Activated naive CD4-positive, alpha-beta T cell treated with anti-CD3 and anti-CD28 coated beads for 36 hours (primary cell): ENCODE data around the gene ZNF485. TPM values are rescaled to one million over a fixed set of nuclear protein-coding genes. Genes with fewer than 3 reads are reported as not detected.
"Not testable (repeated sequence)": the region's sequence is repeated elsewhere in the genome, so short reads cannot be mapped to it uniquely, and the experiment has no call there.

Source experiments
- CTCF ChIA-PET: fragments of 350-600 bp; sonication (Branson Sonifier 250); formaldehyde crosslinking; loops from one replicate; lab custom pipeline; 2021; ENCODE audit warnings: antibody characterized with exemption; lab: Charles Lee
- DNase-seq: peaks from one replicate; pipeline ENCODE4 v3.0.0-alpha.2; 2020
- H3K27ac Mint-ChIP-seq: one replicate; pipeline ENCODE4 v1.8.0; 2021; ENCODE audit warnings: mild to moderate bottlenecking, mixed read lengths
- H3K27me3 Mint-ChIP-seq: one replicate; pipeline ENCODE4 v1.8.0; 2021; ENCODE audit warnings: low read depth, mixed read lengths
- H3K36me3 Mint-ChIP-seq: one replicate; pipeline ENCODE4 v1.8.0; 2021; ENCODE audit warnings: low read depth, mixed read lengths
- H3K4me1 Mint-ChIP-seq: one replicate; pipeline ENCODE4 v1.8.0; 2021; ENCODE audit warnings: low read depth, mixed read lengths
- H3K4me3 Mint-ChIP-seq: one replicate; pipeline ENCODE4 v1.8.0; 2021; ENCODE audit warnings: mild to moderate bottlenecking, moderate library complexity, mixed read lengths
- H3K9me3 Mint-ChIP-seq: one replicate; pipeline ENCODE4 v1.8.0; 2021; ENCODE audit warnings: mixed read lengths
- intact Hi-C: fragments of 100-400 bp; cut with micrococcal nuclease; formaldehyde crosslinking; loops from one replicate; pipeline ENCODE4 v1.15.1; 2023
- total RNA-seq, 2 experiments: library from RNA; stranded (reverse); gene quantifications; one replicate each; pipeline ENCODE4 v1.2.3, GENCODE V29; 2021

The ZNF485 gene
- total RNA-seq, 2 experiments from 2014 or later: 5.2 to 5.4 TPM

GRCh38 chr10:43616697-43617370 is 10.6 kb downstream of the ZNF485 start:
- intact Hi-C loops: no loop called here
- no peaks in the 10 kb centered on the region for H3K27me3 Mint-ChIP-seq
- no peak overlapping the region for H3K4me3 Mint-ChIP-seq
- peaks cover 5% of the 10 kb centered on the region for H3K4me1 Mint-ChIP-seq
- DNase-seq: no peak
- CTCF ChIA-PET: interaction anchor here (0.7 to 1.3 kb wide), 3 partner anchors 23 to 67 kb away, joined by 3 read pairs; no protein-coding TSS in a partner anchor
- H3K36me3 Mint-ChIP-seq: peaks cover 65% of the 10 kb centered on the region
- H3K27ac Mint-ChIP-seq: no peak overlapping the region
- peaks cover 44% of the 10 kb centered on the region for H3K9me3 Mint-ChIP-seq

- Mint-ChIP-seq H3K27ac (no peak overlapping the region), H3K4me1 (peaks cover 16% of the 10 kb centered on the region), H3K4me3 (no peak overlapping the region), H3K36me3 (peaks cover 41% of the 10 kb centered on the region), H3K27me3 (no peaks in the 10 kb centered on the region), H3K9me3 (peaks cover 45% of the 10 kb centered on the region)
- CTCF ChIA-PET: interaction anchor here (1.5 kb wide), 1 partner anchor 27 kb away, joined by 3 read pairs; no protein-coding TSS in a partner anchor
- intact Hi-C loops: no loop called here
- DNase-seq: no peak
These were observed 13.1 kb downstream of the ZNF485 start for GRCh38 chr10:43619368-43619767.

- H3K4me1 Mint-ChIP-seq: peaks cover 16% of the 10 kb centered on the region
These were observed 15.8 kb downstream of the ZNF485 start for GRCh38 chr10:43622038-43622437.

GRCh38 chr10:43623351-43623750 is 17.1 kb downstream of the ZNF485 start:
- Mint-ChIP-seq H3K9me3 (peaks cover 23% of the 10 kb centered on the region), H3K27me3 (no peaks in the 10 kb centered on the region), H3K36me3 (peaks cover 11% of the 10 kb centered on the region), H3K27ac (peak overlapping the region; percentile 48), H3K4me1 (peaks cover 16% of the 10 kb centered on the region), H3K4me3 (peak overlapping the region; percentile 56)
- DNase-seq: no peak
- CTCF ChIA-PET: no interaction called here
- intact Hi-C loops: no loop called here

More at GRCh38 chr10:43622038-43622437, 15.8 kb downstream of the ZNF485 start:
- no peak overlapping the region for H3K27ac Mint-ChIP-seq
- peaks cover 15% of the 10 kb centered on the region for H3K36me3 Mint-ChIP-seq
- CTCF ChIA-PET: interaction anchor here (1.3 kb wide), 1 partner anchor 11 kb away, joined by 5 read pairs; no protein-coding TSS in a partner anchor
- H3K4me3 Mint-ChIP-seq: no peak overlapping the region
- no peaks in the 10 kb centered on the region for H3K27me3 Mint-ChIP-seq
- intact Hi-C loops: no loop called here
- H3K9me3 Mint-ChIP-seq: peaks cover 28% of the 10 kb centered on the region
- DNase-seq: no peak

GRCh38 chr10:43627942-43628341 is 21.7 kb downstream of the ZNF485 start:
- intact Hi-C loops: no loop called here
- no peaks in the 10 kb centered on the region for H3K36me3 Mint-ChIP-seq
- H3K27ac Mint-ChIP-seq: no peak overlapping the region
- no peak overlapping the region for H3K4me3 Mint-ChIP-seq
- DNase-seq: no peak
- H3K4me1 Mint-ChIP-seq: peaks cover 7% of the 10 kb centered on the region
- CTCF ChIA-PET: no interaction called here
- no peaks in the 10 kb centered on the region for H3K27me3 Mint-ChIP-seq
- H3K9me3 Mint-ChIP-seq: peaks cover 7% of the 10 kb centered on the region

GRCh38 chr10:43628956-43629355 is 22.7 kb downstream of the ZNF485 start:
- Mint-ChIP-seq H3K9me3 (peaks cover 7% of the 10 kb centered on the region), H3K27ac (no peak overlapping the region), H3K36me3 (peaks cover 2% of the 10 kb centered on the region), H3K27me3 (no peaks in the 10 kb centered on the region), H3K4me3 (no peak overlapping the region), H3K4me1 (no peaks in the 10 kb centered on the region)
- CTCF ChIA-PET: no interaction called here
- no peak for DNase-seq
- intact Hi-C loops: no loop called here

GRCh38 chr10:43635816-43636215 is 29.6 kb downstream of the ZNF485 start:
- H3K9me3 Mint-ChIP-seq: peaks cover 31% of the 10 kb centered on the region
- H3K27me3 Mint-ChIP-seq, H3K27ac Mint-ChIP-seq, H3K4me3 Mint-ChIP-seq, H3K36me3 Mint-ChIP-seq, DNase-seq, H3K4me1 Mint-ChIP-seq, CTCF ChIA-PET, intact Hi-C loops: not testable (repeated sequence)

- Mint-ChIP-seq H3K27ac (no peak overlapping the region), H3K4me3 (no peak overlapping the region), H3K27me3 (no peaks in the 10 kb centered on the region), H3K36me3 (peaks cover 36% of the 10 kb centered on the region), H3K9me3 (peaks cover 51% of the 10 kb centered on the region), H3K4me1 (no peaks in the 10 kb centered on the region)
- intact Hi-C loops: loop anchor here (10.0 kb wide), 1 partner anchor 346 kb away; no protein-coding TSS in a partner anchor
- no peak for DNase-seq
- CTCF ChIA-PET: no interaction called here
These were observed 34.4 kb downstream of the ZNF485 start for GRCh38 chr10:43640603-43641002.

GRCh38 chr10:43644252-43644651 is 38.0 kb downstream of the ZNF485 start:
- Mint-ChIP-seq H3K27ac (no peak overlapping the region), H3K36me3 (peaks cover 54% of the 10 kb centered on the region), H3K4me1 (peaks cover 16% of the 10 kb centered on the region), H3K4me3 (no peak overlapping the region), H3K9me3 (peaks cover 52% of the 10 kb centered on the region), H3K27me3 (no peaks in the 10 kb centered on the region)
- intact Hi-C loops: loop anchor here (10.0 kb wide), 1 partner anchor 349 kb away; no protein-coding TSS in a partner anchor
- DNase-seq: no peak
- CTCF ChIA-PET: no interaction called here

GRCh38 chr10:43645866-43646265 is 39.6 kb downstream of the ZNF485 start:
- Mint-ChIP-seq H3K9me3 (peaks cover 48% of the 10 kb centered on the region), H3K27ac (no peak overlapping the region), H3K27me3 (no peaks in the 10 kb centered on the region), H3K4me3 (no peak overlapping the region), H3K4me1 (peaks cover 18% of the 10 kb centered on the region), H3K36me3 (peaks cover 54% of the 10 kb centered on the region)
- intact Hi-C loops: loop anchor here (5.0 to 10.0 kb wide), 4 partner anchors 39 to 351 kb away; partner anchors contain the start of genes ZNF239 and ZNF485
- CTCF ChIA-PET: interaction anchor here (1.8 kb wide), 1 partner anchor 44 kb away, joined by 3 read pairs; no protein-coding TSS in a partner anchor
- DNase-seq: no peak

GRCh38 chr10:43647576-43647975 is 41.3 kb downstream of the ZNF485 start:
- H3K9me3 Mint-ChIP-seq: peaks cover 44% of the 10 kb centered on the region
- peak overlapping the region; percentile 86 for H3K27ac Mint-ChIP-seq
- peak overlapping the region; percentile 88 for H3K4me3 Mint-ChIP-seq
- peaks cover 47% of the 10 kb centered on the region for H3K36me3 Mint-ChIP-seq
- peaks cover 18% of the 10 kb centered on the region for H3K4me1 Mint-ChIP-seq
- CTCF ChIA-PET: interaction anchor here (0.7 kb wide), 1 partner anchor 10 kb away, joined by 3 read pairs; no protein-coding TSS in a partner anchor
- DNase-seq: no peak
- intact Hi-C loops: loop anchor here (5.0 to 10.0 kb wide), 4 partner anchors 40 to 353 kb away; partner anchors contain the start of genes ZNF239 and ZNF485
- H3K27me3 Mint-ChIP-seq: no peaks in the 10 kb centered on the region

GRCh38 chr10:43648095-43648397 is 41.8 kb downstream of the ZNF485 start:
- DNase-seq: peak; percentile 10
- Mint-ChIP-seq H3K4me3 (peak overlapping the region; percentile 88), H3K27me3 (no peaks in the 10 kb centered on the region), H3K9me3 (peaks cover 40% of the 10 kb centered on the region), H3K36me3 (peaks cover 43% of the 10 kb centered on the region), H3K4me1 (peaks cover 18% of the 10 kb centered on the region), H3K27ac (peak overlapping the region; percentile 86)
- intact Hi-C loops: loop anchor here (5.0 to 10.0 kb wide), 4 partner anchors 41 to 353 kb away; partner anchors contain the start of genes ZNF239 and ZNF485
- CTCF ChIA-PET: interaction anchor here (0.7 kb wide), 1 partner anchor 10 kb away, joined by 3 read pairs; no protein-coding TSS in a partner anchor
